Colonic mucosa (tissue), 4 donors: ENCODE results near the gene HAPLN2. TPM values are rescaled to one million over a fixed set of nuclear protein-coding genes. Genes with fewer than 3 reads are reported as not detected.
A peak's percentile ranks its signal among the peaks of the same experiment; 100 is the strongest.

Experiments
- DNase-seq: peaks from one replicate; pipeline ENCODE4 v3.0.0-alpha.2; 2020
- H3K27ac ChIP-seq: fragments of 200-600 bp; one replicate; pipeline ENCODE4 v1.8.0; 2021
- H3K27me3 ChIP-seq: fragments of 200-600 bp; one replicate; pipeline ENCODE4 v1.8.0; 2021
- H3K36me3 ChIP-seq: fragments of 200-600 bp; one replicate; pipeline ENCODE4 v1.8.0; 2021
- H3K4me1 ChIP-seq: fragments of 200-600 bp; one replicate; pipeline ENCODE4 v1.8.0; 2021; ENCODE audit warnings: mild to moderate bottlenecking
- H3K4me3 ChIP-seq: fragments of 200-600 bp; one replicate; pipeline ENCODE4 v1.8.0; 2021
- H3K9ac ChIP-seq, 2 donors: one replicate each; pipeline ENCODE4 v1.7.0; 2013; ENCODE audit warnings: control low read depth in 2 of 2, low read depth in 2 of 2, low read length in 2 of 2
- H3K9me3 ChIP-seq: fragments of 200-600 bp; one replicate; pipeline ENCODE4 v1.8.0; 2021
- intact Hi-C: fragments of 100-400 bp; cut with DNase I; formaldehyde crosslinking; loops from one replicate; pipeline ENCODE4 v1.14.1; 2022
- total RNA-seq, 2 donors: library from RNA; stranded (reverse); fragmentation: NEBNext Ultra II Directional in 1 of 2; extraction: Animal tissue kit (Norgen Biotek cat#: 25700) in 1 of 2; gene quantifications; one replicate each; pipeline ENCODE4 v1.2.1, GENCODE V29; 2021
- TF ChIP-seq, protein P1 (sequence below): fragments of 200-600 bp; IDR thresholded peaks from one replicate; pipeline ENCODE4 v1.8.0; 2022; ENCODE audit warnings: antibody characterized with exemption, mild to moderate bottlenecking
- donor health status: healthy.
- donor health status: DM: no; HTN: no; CAD: no.
- donor health status: DM: no; HTN: no; CAD: no.

Gene HAPLN2
- total RNA-seq, 2 donors from 2014 or later = 0.96 TPM; not detected in 1

DNA sequence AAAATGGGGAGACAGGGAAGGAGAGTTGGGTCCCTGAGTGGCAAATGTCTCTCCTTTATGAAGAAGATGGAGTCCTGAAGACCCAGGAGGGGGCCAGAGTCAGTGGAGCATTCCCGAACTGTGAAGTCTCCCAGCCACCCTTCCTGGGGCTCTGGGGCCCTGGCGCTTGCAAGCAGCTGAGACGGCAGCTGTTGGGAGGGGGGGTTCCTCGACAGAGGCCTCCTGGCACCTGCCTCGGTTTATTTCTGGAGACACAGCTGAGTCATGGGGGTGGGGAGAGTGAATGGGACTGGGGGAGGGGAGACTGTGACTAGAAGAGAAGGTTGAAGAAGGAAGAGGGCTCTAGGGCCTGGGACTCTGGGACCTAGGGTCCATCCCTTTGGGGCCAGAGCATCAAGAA lies 44.0 kb downstream of the HAPLN2 start:
- Histone ChIP-seq H3K4me3 (no peak overlapping the region), H3K4me1 (peaks cover 27% of the 10 kb centered on the region), H3K27ac (peak overlapping the region; percentile 82), H3K9me3 (no peaks in the 10 kb centered on the region), H3K36me3 (no peaks in the 10 kb centered on the region), H3K9ac (peak overlapping the region in 1 of 2 donors; percentile 33), H3K27me3 (no peaks in the 10 kb centered on the region)
- DNase-seq = no peak
- intact Hi-C loops = no loop called here
- TF ChIP-seq, protein P1, sequence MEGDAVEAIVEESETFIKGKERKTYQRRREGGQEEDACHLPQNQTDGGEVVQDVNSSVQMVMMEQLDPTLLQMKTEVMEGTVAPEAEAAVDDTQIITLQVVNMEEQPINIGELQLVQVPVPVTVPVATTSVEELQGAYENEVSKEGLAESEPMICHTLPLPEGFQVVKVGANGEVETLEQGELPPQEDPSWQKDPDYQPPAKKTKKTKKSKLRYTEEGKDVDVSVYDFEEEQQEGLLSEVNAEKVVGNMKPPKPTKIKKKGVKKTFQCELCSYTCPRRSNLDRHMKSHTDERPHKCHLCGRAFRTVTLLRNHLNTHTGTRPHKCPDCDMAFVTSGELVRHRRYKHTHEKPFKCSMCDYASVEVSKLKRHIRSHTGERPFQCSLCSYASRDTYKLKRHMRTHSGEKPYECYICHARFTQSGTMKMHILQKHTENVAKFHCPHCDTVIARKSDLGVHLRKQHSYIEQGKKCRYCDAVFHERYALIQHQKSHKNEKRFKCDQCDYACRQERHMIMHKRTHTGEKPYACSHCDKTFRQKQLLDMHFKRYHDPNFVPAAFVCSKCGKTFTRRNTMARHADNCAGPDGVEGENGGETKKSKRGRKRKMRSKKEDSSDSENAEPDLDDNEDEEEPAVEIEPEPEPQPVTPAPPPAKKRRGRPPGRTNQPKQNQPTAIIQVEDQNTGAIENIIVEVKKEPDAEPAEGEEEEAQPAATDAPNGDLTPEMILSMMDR = no peak

DNA sequence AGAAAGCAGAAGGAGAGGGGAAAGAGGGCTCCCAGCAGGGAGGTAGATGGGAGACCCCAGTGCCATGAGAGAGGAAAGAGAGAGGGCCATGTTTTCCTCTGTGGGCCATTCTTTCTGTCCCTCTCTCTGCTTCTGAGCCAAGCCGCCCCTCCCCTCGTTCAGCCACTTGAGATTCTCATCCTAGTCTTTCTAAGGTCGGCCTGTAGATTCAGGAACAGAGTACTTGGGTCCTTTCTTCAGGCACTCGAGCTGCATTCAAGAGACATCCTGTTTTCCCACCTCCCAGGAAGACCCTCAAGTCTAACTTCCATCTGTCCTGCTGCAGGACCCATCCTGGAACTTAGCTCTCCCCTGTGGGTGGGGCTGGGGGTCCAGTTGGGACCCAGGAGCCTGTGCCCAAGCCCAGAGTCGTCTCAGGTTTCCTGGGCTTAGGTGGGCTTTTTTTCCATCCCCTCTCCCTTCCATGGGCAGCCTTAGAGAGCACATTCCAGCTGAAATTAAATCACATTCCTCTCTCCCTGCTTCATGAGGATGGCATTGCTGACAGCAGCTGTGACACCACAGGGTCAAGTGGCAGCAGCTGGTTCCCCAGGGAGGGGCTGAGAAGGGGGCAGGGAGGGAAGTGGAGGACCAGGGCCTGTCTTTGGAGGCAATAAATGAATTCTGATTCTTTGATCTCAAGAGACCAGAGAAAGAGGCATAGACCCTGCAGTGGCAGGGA lies 45.0 kb downstream of the HAPLN2 start:
- Histone ChIP-seq H3K9me3 (no peaks in the 10 kb centered on the region), H3K27ac (peak overlapping the region; percentile 82), H3K27me3 (no peaks in the 10 kb centered on the region), H3K4me1 (peaks cover 27% of the 10 kb centered on the region), H3K9ac (peak overlapping the region; percentile 46 to 59), H3K4me3 (no peak overlapping the region), H3K36me3 (no peaks in the 10 kb centered on the region)
- intact Hi-C loops = no loop called here
- no peak for DNase-seq
- TF ChIP-seq, protein P1 = no peak

DNA sequence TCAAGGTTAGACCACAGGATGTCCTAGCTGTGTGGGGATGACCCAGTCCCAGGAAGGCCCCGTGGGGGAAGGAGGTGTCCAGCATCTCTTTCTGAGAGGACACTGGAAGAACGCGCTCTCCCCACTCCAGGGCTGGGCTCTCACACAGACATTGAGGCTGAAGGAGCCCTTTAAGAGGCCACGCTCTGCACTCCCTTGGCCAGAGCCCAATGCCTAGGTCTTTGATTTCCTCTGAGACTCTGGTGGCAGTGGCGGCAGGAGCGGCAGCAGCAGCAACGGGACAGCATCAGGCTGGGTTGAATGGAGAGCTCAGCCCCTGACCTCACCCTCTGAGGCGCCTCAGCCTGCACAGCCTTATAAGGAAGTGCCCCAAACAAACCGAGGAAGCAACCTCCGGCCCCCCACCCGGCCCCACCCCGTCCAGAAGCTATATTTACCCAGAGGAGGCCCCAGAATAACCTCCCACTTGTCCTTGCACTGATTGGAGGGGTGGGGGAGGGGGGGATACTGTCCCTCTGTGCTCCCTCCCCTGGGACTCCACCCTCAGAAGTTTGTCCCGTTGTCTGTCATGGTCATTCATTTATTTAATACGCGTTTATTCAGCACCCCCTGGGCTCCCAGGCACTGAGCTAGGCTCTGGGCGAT lies 45.7 kb downstream of the HAPLN2 start:
- Histone ChIP-seq H3K9me3 (no peaks in the 10 kb centered on the region), H3K27me3 (no peaks in the 10 kb centered on the region), H3K4me3 (no peak overlapping the region), H3K36me3 (no peaks in the 10 kb centered on the region), H3K27ac (peak overlapping the region; percentile 82), H3K9ac (peak overlapping the region; percentile 46 to 59), H3K4me1 (peaks cover 22% of the 10 kb centered on the region)
- TF ChIP-seq, protein P1 = no peak
- intact Hi-C loops = no loop called here
- peak; percentile 47 for DNase-seq

DNA sequence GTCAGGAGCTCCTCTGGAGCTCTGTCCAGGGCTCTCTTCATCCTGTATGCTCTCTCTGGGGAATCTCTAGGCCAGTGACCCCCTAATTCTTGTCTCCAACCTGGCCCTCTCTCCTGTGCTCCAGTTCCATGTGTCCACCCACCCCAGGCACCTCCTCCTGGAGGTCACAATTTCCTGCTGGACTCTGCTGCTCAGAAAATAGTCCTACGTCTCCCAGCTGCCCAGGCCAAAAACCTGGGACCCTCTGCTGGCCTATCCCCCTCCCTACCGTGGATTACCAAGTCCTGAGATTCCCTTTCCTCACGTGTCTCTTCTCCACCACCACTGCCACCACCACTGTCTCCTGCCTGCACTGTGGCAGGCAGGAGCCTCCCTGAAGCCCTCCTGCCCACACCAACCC lies 46.3 kb downstream of the HAPLN2 start:
- intact Hi-C loops = no loop called here
- H3K36me3 ChIP-seq = no peaks in the 10 kb centered on the region
- no peak overlapping the region for H3K27ac ChIP-seq
- no peak overlapping the region for H3K4me3 ChIP-seq
- no peaks in the 10 kb centered on the region for H3K9me3 ChIP-seq
- no peaks in the 10 kb centered on the region for H3K27me3 ChIP-seq
- peak overlapping the region; percentile 35 to 51 for H3K9ac ChIP-seq
- TF ChIP-seq, protein P1 = no peak
- peaks cover 18% of the 10 kb centered on the region for H3K4me1 ChIP-seq
- DNase-seq = no peak

DNA sequence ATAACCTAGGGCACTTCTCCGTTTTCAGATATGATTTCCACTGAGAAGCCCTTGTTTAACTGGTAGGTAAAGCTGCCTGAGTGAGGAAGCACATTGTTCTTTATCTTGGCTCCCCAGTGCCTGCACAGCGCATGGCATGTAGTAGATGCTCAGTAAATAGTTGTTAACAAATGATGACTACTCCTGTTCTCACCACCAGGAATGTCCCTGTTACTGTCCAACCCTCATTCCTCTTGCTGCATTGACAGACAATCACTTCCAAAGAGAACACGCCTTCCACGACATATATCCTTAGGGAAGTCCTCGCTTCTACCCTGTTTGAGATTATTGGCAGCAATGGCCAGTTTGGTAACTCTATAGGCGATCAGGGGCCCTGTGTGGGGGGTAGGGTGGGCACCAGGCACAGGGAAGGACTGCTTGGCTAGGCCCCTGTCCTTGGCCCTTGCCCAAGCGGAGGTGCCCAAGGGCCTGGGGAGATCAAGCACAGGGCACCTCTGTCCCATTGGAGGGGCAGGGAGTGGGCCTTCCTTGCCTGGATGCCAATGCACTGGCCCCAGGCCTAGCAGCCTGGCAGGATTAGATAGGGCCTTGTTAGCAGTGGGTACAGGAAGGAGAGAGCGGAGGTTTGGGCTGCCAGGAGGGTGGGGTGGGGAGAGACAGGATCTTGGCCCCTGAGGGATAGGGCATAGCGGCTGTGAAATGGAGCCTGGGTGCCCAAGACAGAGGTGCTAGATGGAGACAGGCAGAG lies 47.8 kb downstream of the HAPLN2 start:
- H3K9ac ChIP-seq = peak overlapping the region in 1 of 2 donors; percentile 35
- no peaks in the 10 kb centered on the region for H3K36me3 ChIP-seq
- H3K27me3 ChIP-seq = no peaks in the 10 kb centered on the region
- TF ChIP-seq, protein P1 = no peak
- no peaks in the 10 kb centered on the region for H3K9me3 ChIP-seq
- H3K4me3 ChIP-seq = no peak overlapping the region
- DNase-seq = no peak
- H3K27ac ChIP-seq = peak overlapping the region; percentile 39
- intact Hi-C loops = no loop called here
- peaks cover 13% of the 10 kb centered on the region for H3K4me1 ChIP-seq
